Measurements from ENCODE around the gene TUBGCP6.
A peak's percentile ranks its signal among the peaks of the same experiment; 100 is the strongest.

Gene TUBGCP6

GRCh38 chr22:50244420-50245213 lies at the start of gene TUBGCP6:
Gene TUBGCP6, minus strand, starts transcription at chr22:50245023. Its CDS starts 564 bp downstream, at chr22:50244459.
- H3K4me3 ChIP-seq (ENCODE audit: low read depth in 1 of 2, low read length in 2 of 2), result peak within 1 kb of the TSS; percentile 88 to 98
- H3K27ac ChIP-seq (ENCODE audit: low read length), result peak within 1 kb of the TSS; percentile 89
- H3K27me3 ChIP-seq (ENCODE audit: low read depth, low read length), result no peaks in the 10 kb centered on the region
- peaks cover 8 to 27% of the 10 kb centered on the region in 2 donors for H3K36me3 ChIP-seq (ENCODE audit: control insufficient read depth in 1 of 2, insufficient read depth in 2 of 2, low read length in 2 of 2)
- H3K4me1 ChIP-seq (ENCODE audit: control insufficient read depth in 1 of 2, insufficient read depth in 2 of 2, low read length in 2 of 2), result peaks cover 8 to 43% of the 10 kb centered on the region in 2 donors
- H3K9me3 ChIP-seq (ENCODE audit: control insufficient read depth in 1 of 2, low read length in 2 of 2), result no peaks in the 10 kb centered on the region

- peaks cover 14 to 49% of the 10 kb centered on the region in 2 donors for H3K4me1 ChIP-seq (ENCODE audit: control insufficient read depth in 1 of 2, insufficient read depth in 2 of 2, low read length in 2 of 2)
- H3K27ac ChIP-seq (ENCODE audit: low read length), result peak overlapping the region; percentile 56
- H3K4me3 ChIP-seq (ENCODE audit: low read depth in 1 of 2, low read length in 2 of 2), result peak overlapping the region in 1 of 2 donors; percentile 42
- no peaks in the 10 kb centered on the region for H3K27me3 ChIP-seq (ENCODE audit: low read depth, low read length)
- H3K9me3 ChIP-seq (ENCODE audit: control insufficient read depth in 1 of 2, low read length in 2 of 2), result no peaks in the 10 kb centered on the region
- peaks cover 9 to 15% of the 10 kb centered on the region in 2 donors for H3K36me3 ChIP-seq (ENCODE audit: control insufficient read depth in 1 of 2, insufficient read depth in 2 of 2, low read length in 2 of 2)
These were observed 49.5 kb upstream of the TUBGCP6 start for GRCh38 chr22:50294319-50294656.

- H3K27ac ChIP-seq (ENCODE audit: low read length), result peak overlapping the region; percentile 60
- peaks cover 15 to 21% of the 10 kb centered on the region in 2 donors for H3K36me3 ChIP-seq (ENCODE audit: control insufficient read depth in 1 of 2, insufficient read depth in 2 of 2, low read length in 2 of 2)
- H3K27me3 ChIP-seq (ENCODE audit: low read depth, low read length), result no peaks in the 10 kb centered on the region
- H3K4me1 ChIP-seq (ENCODE audit: control insufficient read depth in 1 of 2, insufficient read depth in 2 of 2, low read length in 2 of 2), result peaks cover 14 to 49% of the 10 kb centered on the region in 2 donors
- peak overlapping the region in 1 of 2 donors; percentile 42 for H3K4me3 ChIP-seq (ENCODE audit: low read depth in 1 of 2, low read length in 2 of 2)
- no peaks in the 10 kb centered on the region for H3K9me3 ChIP-seq (ENCODE audit: control insufficient read depth in 1 of 2, low read length in 2 of 2)
These were observed 48.9 kb upstream of the TUBGCP6 start for GRCh38 chr22:50293441-50294318.

GRCh38 chr22:50292643-50293440 lies 48.0 kb upstream of the TUBGCP6 start:
- H3K9me3 ChIP-seq (ENCODE audit: control insufficient read depth in 1 of 2, low read length in 2 of 2), result no peaks in the 10 kb centered on the region
- peaks cover 19 to 29% of the 10 kb centered on the region in 2 donors for H3K36me3 ChIP-seq (ENCODE audit: control insufficient read depth in 1 of 2, insufficient read depth in 2 of 2, low read length in 2 of 2)
- peaks cover 14 to 43% of the 10 kb centered on the region in 2 donors for H3K4me1 ChIP-seq (ENCODE audit: control insufficient read depth in 1 of 2, insufficient read depth in 2 of 2, low read length in 2 of 2)
- peak overlapping the region in 1 of 2 donors; percentile 42 for H3K4me3 ChIP-seq (ENCODE audit: low read depth in 1 of 2, low read length in 2 of 2)
- no peak overlapping the region for H3K27ac ChIP-seq (ENCODE audit: low read length)
- H3K27me3 ChIP-seq (ENCODE audit: low read depth, low read length), result no peaks in the 10 kb centered on the region

GRCh38 chr22:50289942-50290630 lies 45.3 kb upstream of the TUBGCP6 start:
- Histone ChIP-seq H3K36me3 (ENCODE audit: control insufficient read depth in 1 of 2, insufficient read depth in 2 of 2, low read length in 2 of 2) (peaks cover 22 to 53% of the 10 kb centered on the region in 2 donors), H3K27ac (ENCODE audit: low read length) (no peak overlapping the region), H3K4me1 (ENCODE audit: control insufficient read depth in 1 of 2, insufficient read depth in 2 of 2, low read length in 2 of 2) (peaks cover 8 to 29% of the 10 kb centered on the region in 2 donors), H3K27me3 (ENCODE audit: low read depth, low read length) (no peaks in the 10 kb centered on the region), H3K4me3 (ENCODE audit: low read depth in 1 of 2, low read length in 2 of 2) (no peak overlapping the region), H3K9me3 (ENCODE audit: control insufficient read depth in 1 of 2, low read length in 2 of 2) (no peaks in the 10 kb centered on the region)

- Histone ChIP-seq H3K4me1 (ENCODE audit: control insufficient read depth in 1 of 2, insufficient read depth in 2 of 2, low read length in 2 of 2) (peaks cover 6 to 22% of the 10 kb centered on the region in 2 donors), H3K9me3 (ENCODE audit: control insufficient read depth in 1 of 2, low read length in 2 of 2) (no peaks in the 10 kb centered on the region), H3K36me3 (ENCODE audit: control insufficient read depth in 1 of 2, insufficient read depth in 2 of 2, low read length in 2 of 2) (peaks cover 22 to 60% of the 10 kb centered on the region in 2 donors), H3K27ac (ENCODE audit: low read length) (no peak overlapping the region), H3K4me3 (ENCODE audit: low read depth in 1 of 2, low read length in 2 of 2) (no peak overlapping the region), H3K27me3 (ENCODE audit: low read depth, low read length) (no peaks in the 10 kb centered on the region)
These were observed 44.5 kb upstream of the TUBGCP6 start for GRCh38 chr22:50289151-50289941.

GRCh38 chr22:50287731-50288130 lies 42.9 kb upstream of the TUBGCP6 start:
- Histone ChIP-seq H3K36me3 (ENCODE audit: control insufficient read depth in 1 of 2, insufficient read depth in 2 of 2, low read length in 2 of 2) (peaks cover 22 to 74% of the 10 kb centered on the region in 2 donors), H3K4me3 (ENCODE audit: low read depth in 1 of 2, low read length in 2 of 2) (no peak overlapping the region), H3K27me3 (ENCODE audit: low read depth, low read length) (no peaks in the 10 kb centered on the region), H3K27ac (ENCODE audit: low read length) (no peak overlapping the region), H3K9me3 (ENCODE audit: control insufficient read depth in 1 of 2, low read length in 2 of 2) (no peaks in the 10 kb centered on the region), H3K4me1 (ENCODE audit: control insufficient read depth in 1 of 2, insufficient read depth in 2 of 2, low read length in 2 of 2) (peaks cover 1 to 5% of the 10 kb centered on the region in 2 donors)

- Histone ChIP-seq H3K4me3 (ENCODE audit: low read depth in 1 of 2, low read length in 2 of 2) (no peak overlapping the region), H3K9me3 (ENCODE audit: control insufficient read depth in 1 of 2, low read length in 2 of 2) (no peaks in the 10 kb centered on the region), H3K36me3 (ENCODE audit: control insufficient read depth in 1 of 2, insufficient read depth in 2 of 2, low read length in 2 of 2) (peaks cover 22 to 83% of the 10 kb centered on the region in 2 donors), H3K27ac (ENCODE audit: low read length) (no peak overlapping the region), H3K4me1 (ENCODE audit: control insufficient read depth in 1 of 2, insufficient read depth in 2 of 2, low read length in 2 of 2) (no peaks in the 10 kb centered on the region), H3K27me3 (ENCODE audit: low read depth, low read length) (no peaks in the 10 kb centered on the region)
These were observed 42.0 kb upstream of the TUBGCP6 start for GRCh38 chr22:50286701-50287318.

GRCh38 chr22:50286275-50286674 lies 41.5 kb upstream of the TUBGCP6 start:
- H3K27me3 ChIP-seq (ENCODE audit: low read depth, low read length), result no peaks in the 10 kb centered on the region
- peaks cover 22 to 88% of the 10 kb centered on the region in 2 donors for H3K36me3 ChIP-seq (ENCODE audit: control insufficient read depth in 1 of 2, insufficient read depth in 2 of 2, low read length in 2 of 2)
- no peaks in the 10 kb centered on the region for H3K4me1 ChIP-seq (ENCODE audit: control insufficient read depth in 1 of 2, insufficient read depth in 2 of 2, low read length in 2 of 2)
- H3K27ac ChIP-seq (ENCODE audit: low read length), result no peak overlapping the region
- no peaks in the 10 kb centered on the region for H3K9me3 ChIP-seq (ENCODE audit: control insufficient read depth in 1 of 2, low read length in 2 of 2)
- no peak overlapping the region for H3K4me3 ChIP-seq (ENCODE audit: low read depth in 1 of 2, low read length in 2 of 2)

All from muscle layer of duodenum (tissue), 2 donors.